Suppressor macrophage treated with lipopolysaccharide for 1 hour (primary cell): ENCODE results near the gene ME2.
A peak's percentile ranks its signal among the peaks of the same experiment; 100 is the strongest.
"Not testable (repeated sequence)": the region's sequence is repeated elsewhere in the genome, so short reads cannot be mapped to it uniquely, and the experiment has no call there.

Experiments
- DNase-seq, 3 donors: peaks; one replicate each; pipeline ENCODE4 v3.0.0-alpha.2; 2020 to 2022

ME2 gene

DNA sequence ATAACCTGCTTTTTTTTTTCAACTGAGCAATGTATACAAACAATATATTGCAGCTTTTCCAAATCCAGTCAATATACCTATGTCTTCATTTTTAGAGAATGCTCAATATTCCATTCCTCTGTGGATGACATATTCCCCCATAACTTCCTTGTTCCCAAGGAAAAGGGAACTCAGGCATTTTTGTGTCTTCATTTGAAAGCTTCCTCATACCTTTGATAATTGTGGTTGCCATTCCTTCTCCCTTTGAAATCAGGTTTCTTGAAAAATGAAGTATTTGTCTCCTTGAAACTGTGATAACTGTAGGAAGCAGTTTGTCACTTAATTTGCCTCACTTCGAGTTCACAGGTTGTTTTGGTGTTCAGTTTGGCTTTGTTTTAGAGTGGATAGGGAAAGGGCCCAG lies 102.5 kb downstream of the ME2 start:
- peak in 1 of 3 donors; percentile 22 for DNase-seq

DNA sequence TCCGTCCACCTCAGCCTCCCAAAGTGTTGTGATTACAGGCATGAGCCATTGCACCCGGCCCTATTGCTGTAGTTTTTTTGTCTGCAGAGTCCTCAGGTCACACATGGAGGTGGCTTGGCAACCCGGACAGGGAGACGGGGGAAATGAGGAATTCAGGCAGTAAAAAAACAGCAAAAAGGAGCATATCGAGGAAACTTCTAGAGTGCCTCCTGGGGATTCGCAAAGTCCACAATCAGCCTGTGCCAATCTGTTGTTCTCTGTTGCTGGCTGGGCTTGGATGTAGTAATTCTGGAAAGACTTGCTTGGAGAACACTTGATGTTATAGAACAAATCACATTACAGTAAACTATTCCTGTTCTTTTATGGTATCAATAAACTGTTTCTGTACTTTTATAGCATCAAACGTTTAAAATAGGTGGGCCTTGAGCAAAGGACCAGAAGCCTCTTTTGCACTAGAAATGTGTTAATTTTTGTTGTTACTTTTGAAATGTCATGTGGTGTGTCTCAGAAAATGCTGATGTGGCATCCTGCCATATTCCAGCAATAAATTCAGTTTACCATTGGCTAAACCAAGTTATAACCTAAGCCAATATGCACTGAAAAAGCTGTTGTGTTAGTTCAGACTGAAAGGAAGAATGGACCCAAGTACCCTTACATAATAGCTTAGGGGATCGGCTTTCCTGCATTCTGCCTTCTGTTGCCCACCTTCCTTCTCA lies 103.3 kb downstream of the ME2 start:
- DNase-seq, result no peak

DNA sequence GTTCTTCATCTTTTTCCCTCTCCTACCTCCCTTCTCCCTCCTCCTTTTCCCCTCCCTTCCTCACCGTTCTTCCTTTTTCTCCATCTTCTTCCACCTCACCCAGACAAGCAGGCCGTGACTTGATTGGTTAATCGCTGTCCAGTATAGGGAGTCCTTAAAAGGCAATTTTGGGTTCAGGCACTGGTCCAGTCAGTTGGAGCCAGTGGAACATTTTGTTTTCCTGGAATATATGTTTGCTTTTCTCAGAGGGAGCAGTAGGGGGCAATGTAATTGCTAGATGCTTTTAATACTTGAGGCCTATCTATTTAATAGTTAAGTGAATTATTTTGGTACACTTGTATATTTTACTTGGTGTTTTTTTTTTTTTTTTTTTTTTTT lies 103.9 kb downstream of the ME2 start:
- no peak for DNase-seq

DNA sequence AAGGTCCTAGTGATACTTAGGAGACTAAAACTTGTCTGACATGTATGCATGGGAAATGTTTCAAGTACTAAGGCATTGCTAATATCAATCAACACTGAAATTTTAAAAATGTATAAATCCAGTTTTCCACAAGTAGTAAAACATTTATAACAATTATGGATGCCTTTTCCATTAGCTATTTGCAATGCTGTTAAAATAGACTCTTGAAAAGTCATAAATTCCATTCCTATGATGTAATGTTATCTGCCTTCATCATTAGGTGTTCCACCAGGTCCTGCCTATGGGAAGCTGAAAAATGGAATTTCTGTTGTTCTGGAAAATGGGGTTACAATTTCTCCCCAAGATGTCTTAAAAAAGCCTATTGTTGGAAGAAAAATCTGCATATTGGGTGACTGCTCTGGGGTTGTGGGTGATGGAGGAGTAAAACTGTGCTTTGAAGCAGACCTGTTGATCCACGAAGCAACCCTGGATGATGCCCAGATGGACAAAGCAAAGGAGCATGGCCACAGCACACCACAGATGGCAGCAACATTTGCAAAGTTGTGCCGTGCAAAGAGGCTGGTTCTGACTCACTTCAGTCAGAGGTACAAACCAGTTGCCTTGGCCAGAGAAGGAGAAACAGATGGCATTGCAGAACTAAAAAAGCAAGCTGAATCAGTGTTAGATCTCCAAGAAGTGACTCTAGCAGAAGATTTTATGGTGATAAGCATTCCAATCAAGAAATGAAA lies 107.6 kb downstream of the ME2 start:
- no peak for DNase-seq

DNA sequence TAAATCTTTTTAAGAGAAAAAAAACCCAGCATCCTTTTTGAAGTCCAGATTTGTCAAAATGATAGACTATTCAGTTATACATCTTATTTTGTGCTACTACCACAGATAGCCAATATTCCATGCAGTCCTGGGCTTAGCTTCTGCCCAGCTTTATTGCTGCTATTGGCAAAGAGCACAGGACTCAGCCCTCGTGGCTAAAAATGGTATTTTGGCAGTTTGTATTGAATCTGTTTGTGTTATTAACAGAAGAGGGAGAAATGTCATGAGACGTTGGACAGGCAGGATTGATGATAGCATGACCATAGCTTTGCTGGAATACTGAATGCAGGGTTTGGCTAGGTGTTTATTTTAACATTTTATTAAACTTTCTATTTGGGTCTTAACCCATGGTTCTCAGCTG lies 108.3 kb downstream of the ME2 start:
- no peak for DNase-seq

DNA sequence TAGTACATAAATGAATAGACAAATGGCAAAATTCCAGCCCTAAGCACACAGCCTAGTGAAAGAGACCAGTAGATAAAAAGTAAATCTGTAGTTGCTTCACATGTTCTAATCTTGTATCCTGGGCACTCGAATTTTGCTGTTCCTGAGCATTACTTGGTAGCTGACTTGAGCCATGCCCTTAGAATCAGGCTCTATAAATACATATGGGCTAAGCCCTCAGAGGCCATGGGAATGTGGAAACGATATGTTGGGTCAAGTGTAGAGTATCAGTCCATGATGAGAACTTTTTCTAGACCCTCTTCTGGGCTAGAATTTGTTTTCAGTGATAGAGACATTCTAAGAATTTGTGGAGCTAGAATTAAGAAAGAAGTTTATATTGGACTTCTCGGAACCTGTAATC lies 110.8 kb downstream of the ME2 start:
- no peak for DNase-seq

DNA sequence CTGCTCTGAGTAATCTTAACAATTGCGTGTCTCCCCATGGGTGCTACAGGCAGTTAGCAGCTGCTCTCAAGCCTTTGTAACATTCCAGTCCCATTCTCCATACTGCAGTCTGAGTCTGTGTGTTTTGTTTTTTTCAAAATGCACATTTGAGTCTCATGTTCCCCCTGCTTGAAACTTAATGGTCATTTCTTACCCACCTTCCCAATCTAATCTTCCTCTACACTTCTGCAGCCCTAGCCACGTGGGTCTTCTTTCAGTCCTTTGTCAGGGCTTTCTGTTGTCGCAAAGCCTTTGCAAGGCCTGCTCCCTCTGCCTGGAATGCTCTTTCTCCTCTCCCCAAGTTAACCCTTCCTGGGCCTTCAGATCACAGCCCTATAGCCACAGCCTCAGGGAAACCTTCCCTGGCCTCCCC lies 113.4 kb downstream of the ME2 start:
- no peak for DNase-seq

DNA sequence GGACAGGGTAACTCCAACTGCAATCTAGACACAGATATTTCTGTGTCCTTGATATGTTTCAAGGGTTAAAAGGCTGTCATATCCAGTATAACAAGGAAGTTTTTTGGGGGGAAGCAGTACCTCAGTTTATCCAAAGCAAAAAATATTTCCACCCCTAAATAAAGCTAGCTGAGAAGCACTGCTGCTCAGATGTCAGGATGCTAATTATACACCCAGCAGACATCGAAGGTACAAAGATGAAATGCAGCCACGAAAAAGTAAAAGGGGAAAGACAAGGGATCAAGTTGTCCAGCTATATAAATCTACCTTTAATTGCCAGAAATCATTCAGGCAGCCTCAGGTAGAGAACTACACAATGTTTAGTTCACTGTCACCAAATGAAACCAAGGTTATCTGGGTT lies 115.1 kb downstream of the ME2 start:
- no peak for DNase-seq

DNA sequence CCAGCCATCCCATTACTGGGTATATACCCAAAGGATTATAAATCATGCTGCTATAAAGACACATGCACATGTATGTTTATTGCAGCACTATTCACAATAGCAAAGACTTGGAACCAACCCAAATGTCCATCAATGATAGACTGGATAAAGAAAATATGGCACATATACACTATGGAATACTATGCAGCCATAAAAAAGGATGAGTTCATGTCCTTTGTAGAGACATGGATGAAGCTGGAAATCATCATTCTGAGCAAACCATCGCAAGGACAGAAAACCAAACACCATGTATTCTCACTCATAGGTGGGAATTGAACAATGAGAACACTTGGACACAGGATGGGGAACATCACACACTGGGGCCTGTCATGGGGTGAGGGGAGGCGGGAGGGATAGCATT lies 124.3 kb downstream of the ME2 start:
- DNase-seq, result not testable (repeated sequence)
